K562 (cell line): ENCODE results near the gene OTULIN. TPM values are rescaled to one million over a fixed set of nuclear protein-coding genes. Genes with fewer than 3 reads are reported as not detected.
A peak's percentile ranks its signal among the peaks of the same experiment; 100 is the strongest.

Source experiments
- BCOR ChIP-seq: fragments of 450-650 bp; IDR thresholded peaks from 2 replicates; pipeline ENCODE4 v1.6.1; 2016
- C11orf30 ChIP-seq: fragments of 450-650 bp; IDR thresholded peaks from 2 replicates; pipeline ENCODE4 v1.6.1; 2016; ENCODE audit warnings: low read depth, mild to moderate bottlenecking
- CBFB ChIP-seq: sonication (generic); formaldehyde crosslinking; IDR thresholded peaks from 2 replicates; pipeline ENCODE4 v1.4.0; 2020; ENCODE audit warnings: mild to moderate bottlenecking, missing genetic modification reagents
- MTA1 ChIP-seq: fragments of 450-650 bp; IDR thresholded peaks from 2 replicates; pipeline ENCODE4 v1.6.1; 2017; ENCODE audit warnings: borderline replicate concordance
- NUFIP1 ChIP-seq: fragments of 450-650 bp; IDR thresholded peaks from 2 replicates; pipeline ENCODE4 v1.6.1; 2018; ENCODE audit not compliant: partially characterized antibody
- PHF21A ChIP-seq: fragments of 450-650 bp; IDR thresholded peaks from 2 replicates; pipeline ENCODE4 v1.6.1; 2017; ENCODE audit warnings: low read depth, borderline replicate concordance
- SMAD2 ChIP-seq: fragments of 150-350 bp; IDR thresholded peaks from 2 replicates; pipeline ENCODE4 v1.6.1; 2014; ENCODE audit warnings: low read depth, mild to moderate bottlenecking, low read length
- SRF ChIP-seq, 2 experiments: fragments of 250-450, 450-650 bp in 1 of 2; sonication (Bioruptor Pico) in 1 of 2; sonication (generic) in 1 of 2; formaldehyde crosslinking; IDR thresholded peaks; 2 replicates each; pipeline versions ENCODE4 v1.5.0 to v1.5.1; 2020 to 2022; ENCODE audit warnings: mild to moderate bottlenecking in 1 of 2, missing genetic modification reagents in 1 of 2
- TSC22D4 ChIP-seq: fragments of 450-650 bp; IDR thresholded peaks from 2 replicates; pipeline ENCODE4 v1.6.1; 2016; ENCODE audit warnings: missing genetic modification characterization, missing biosample characterization, control low read depth
- ZBTB40 ChIP-seq, 2 experiments: fragments of 450-650 bp in 1 of 2; sonication (generic) in 1 of 2; formaldehyde crosslinking in 1 of 2; IDR thresholded peaks; 2 replicates each; pipeline versions ENCODE4 v1.7.1 to v1.9.0; 2016 to 2022; ENCODE audit warnings: inconsistent platforms in 1 of 2, mild to moderate bottlenecking in 1 of 2, missing genetic modification reagents in 1 of 2
- ZBTB8A ChIP-seq: fragments of 450-650 bp; IDR thresholded peaks from 2 replicates; pipeline ENCODE4 v1.6.1; 2018; ENCODE audit warnings: mild to moderate bottlenecking, moderate library complexity; ENCODE audit not compliant: partially characterized antibody
- ZC3H8 ChIP-seq: fragments of 450-650 bp; IDR thresholded peaks from 2 replicates; pipeline ENCODE4 v1.6.1; 2017
- ZNF174 ChIP-seq: fragments of 250-450 bp; sonication (Bioruptor Pico); IDR thresholded peaks from 2 replicates; pipeline ENCODE4 v1.4.0; 2020; ENCODE audit warnings: mild to moderate bottlenecking
- ZNF347 ChIP-seq: fragments of 450-650 bp; formaldehyde crosslinking; IDR thresholded peaks from 2 replicates; pipeline ENCODE4 v1.4.0; 2020; ENCODE audit warnings: low read depth, mild to moderate bottlenecking, moderate library complexity
- ZNF518B ChIP-seq: fragments of 250-450 bp; sonication (Bioruptor Pico); IDR thresholded peaks from 2 replicates; pipeline ENCODE4 v1.5.0; 2021; ENCODE audit warnings: mild to moderate bottlenecking, moderate library complexity
- polyA plus RNA-seq, 8 experiments: library from polyadenylated mRNA; depleted of rRNA in 4 of 8; stranded (reverse) in 5 of 8; unstranded in 3 of 8; fragments of >200 nt; fragmentation: Nextera tagmentation in 2 of 8; fragmentation: Illumina TruSeq in 1 of 8; extraction: Ambion mirVana in 2 of 8; extraction: Trizol in 1 of 8; gene quantifications; 2 replicates each; pipeline versions ENCODE4 v1.2.1 to v1.2.3, GENCODE V29; 2011 to 2014; ENCODE audit warnings: inconsistent platforms in 1 of 8, missing spikeins in 1 of 8
- total RNA-seq, 7 experiments: library from RNA; depleted of rRNA in 6 of 7; stranded (reverse); fragments of >200 nt in 6 of 7; fragmentation: Illumina TruSeq in 2 of 7; extraction: Trizol in 2 of 7; gene quantifications; 2 replicates each; pipeline versions ENCODE4 v1.2.1 to v1.2.3, GENCODE V29; 2011 to 2021; ENCODE audit warnings: low replicate concordance in 1 of 7

The OTULIN gene
- total and polyA plus RNA-seq, 9 of the 15 experiments (the other 6 are each of a cell fraction or from before 2014, with no cell fraction given): 3.3 to 33.6 (median 20.1) TPM

DNA sequence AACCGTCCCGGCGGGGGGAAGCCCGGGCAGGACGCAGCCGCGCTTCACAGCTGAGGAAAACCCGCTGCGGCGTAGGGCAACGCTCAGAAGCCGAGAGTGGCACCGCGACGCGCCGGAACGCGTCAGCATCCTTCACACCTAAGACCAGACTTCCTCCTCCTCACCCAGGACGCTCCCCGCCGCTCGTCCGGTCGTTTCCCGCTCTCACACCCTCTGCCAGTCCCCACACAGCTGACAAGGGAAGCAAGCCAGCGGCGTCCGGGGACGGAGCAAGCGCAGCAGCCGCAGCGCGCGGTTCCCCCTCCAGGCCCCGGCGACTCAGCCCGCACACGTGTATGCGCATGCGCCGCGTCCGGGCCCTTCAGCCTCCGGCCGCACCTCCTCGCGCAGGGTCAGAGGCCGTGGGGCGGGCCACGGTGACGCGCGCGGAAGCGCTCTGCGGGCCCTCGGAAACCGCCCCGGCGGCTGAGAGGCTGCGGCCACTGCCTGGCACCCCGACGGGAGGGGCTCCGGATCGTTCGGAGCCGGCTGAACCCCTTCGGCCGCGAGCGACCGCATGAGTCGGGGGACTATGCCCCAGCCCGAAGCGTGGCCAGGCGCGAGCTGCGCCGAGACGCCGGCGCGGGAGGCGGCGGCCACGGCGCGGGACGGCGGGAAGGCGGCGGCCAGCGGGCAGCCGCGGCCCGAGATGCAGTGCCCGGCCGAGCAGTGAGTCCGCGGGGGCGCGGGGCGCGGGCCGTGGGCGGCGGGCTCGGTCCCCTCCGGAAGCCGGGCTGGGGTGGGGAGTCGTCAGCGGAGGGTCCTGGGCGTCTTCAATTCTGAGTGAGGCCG is at the start of gene OTULIN (continued):
- TF ChIP-seq ZBTB8A: no peak
- no peak for TF ChIP-seq TSC22D4 (tag)
- no peak for TF ChIP-seq NUFIP1
- no peak for TF ChIP-seq SRF (CRISPR knock-in tag; IDR thresholded peaks at IDR 0.05)
- TF ChIP-seq C11orf30: no peak
- no peak for TF ChIP-seq MTA1
- TF ChIP-seq ZC3H8: no peak
- TF ChIP-seq ZNF174 (CRISPR knock-in tag): 0 out of 2 replicates have a peak, but pooled peaks have one; percentile 34
- no peak for TF ChIP-seq ZNF518B (CRISPR knock-in tag)
- peak; percentile 67; the same call in 1 of the 2 replicates for TF ChIP-seq ZBTB40 (IDR thresholded peaks at IDR 0.05)
- no peak for TF ChIP-seq ZBTB40 (CRISPR knock-in tag; IDR thresholded peaks at IDR 0.05)
- TF ChIP-seq ZNF347 (CRISPR knock-in tag): no peak
- TF ChIP-seq BCOR: no peak; the same call in 1 of the 2 replicates
- TF ChIP-seq SMAD2: no peak
- TF ChIP-seq CBFB (CRISPR knock-in tag): no peak
- no peak for TF ChIP-seq PHF21A
